ENCODE results near the gene RAD51D.

GRCh38 chr17:35088881-35089585 lies 30.6 kb downstream of the RAD51D start:
- TF ChIP-seq ZNF776 (tag by site-specific recombination; IDR thresholded peaks at IDR 0.05; ENCODE audit: borderline replicate concordance) (no peak), GLIS1 (tag by site-specific recombination; IDR thresholded peaks at IDR 0.05) (peak; percentile 63), SP2 (tag by site-specific recombination; IDR thresholded peaks at IDR 0.05) (0 out of 2 replicates have a peak, but pooled peaks have one; percentile 30), ZNF239 (tag by site-specific recombination; IDR thresholded peaks at IDR 0.05) (no peak), ZSCAN18 (tag by site-specific recombination; IDR thresholded peaks at IDR 0.05) (no peak), ZNF423 (tag by site-specific recombination; IDR thresholded peaks at IDR 0.05) (no peak), REST (tag by site-specific recombination; IDR thresholded peaks at IDR 0.05) (no peak)
- TF ChIP-seq, protein P1, sequence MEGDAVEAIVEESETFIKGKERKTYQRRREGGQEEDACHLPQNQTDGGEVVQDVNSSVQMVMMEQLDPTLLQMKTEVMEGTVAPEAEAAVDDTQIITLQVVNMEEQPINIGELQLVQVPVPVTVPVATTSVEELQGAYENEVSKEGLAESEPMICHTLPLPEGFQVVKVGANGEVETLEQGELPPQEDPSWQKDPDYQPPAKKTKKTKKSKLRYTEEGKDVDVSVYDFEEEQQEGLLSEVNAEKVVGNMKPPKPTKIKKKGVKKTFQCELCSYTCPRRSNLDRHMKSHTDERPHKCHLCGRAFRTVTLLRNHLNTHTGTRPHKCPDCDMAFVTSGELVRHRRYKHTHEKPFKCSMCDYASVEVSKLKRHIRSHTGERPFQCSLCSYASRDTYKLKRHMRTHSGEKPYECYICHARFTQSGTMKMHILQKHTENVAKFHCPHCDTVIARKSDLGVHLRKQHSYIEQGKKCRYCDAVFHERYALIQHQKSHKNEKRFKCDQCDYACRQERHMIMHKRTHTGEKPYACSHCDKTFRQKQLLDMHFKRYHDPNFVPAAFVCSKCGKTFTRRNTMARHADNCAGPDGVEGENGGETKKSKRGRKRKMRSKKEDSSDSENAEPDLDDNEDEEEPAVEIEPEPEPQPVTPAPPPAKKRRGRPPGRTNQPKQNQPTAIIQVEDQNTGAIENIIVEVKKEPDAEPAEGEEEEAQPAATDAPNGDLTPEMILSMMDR (tag by site-specific recombination; IDR thresholded peaks at IDR 0.05) = peak; percentile 71
- TF ChIP-seq, protein P2, sequence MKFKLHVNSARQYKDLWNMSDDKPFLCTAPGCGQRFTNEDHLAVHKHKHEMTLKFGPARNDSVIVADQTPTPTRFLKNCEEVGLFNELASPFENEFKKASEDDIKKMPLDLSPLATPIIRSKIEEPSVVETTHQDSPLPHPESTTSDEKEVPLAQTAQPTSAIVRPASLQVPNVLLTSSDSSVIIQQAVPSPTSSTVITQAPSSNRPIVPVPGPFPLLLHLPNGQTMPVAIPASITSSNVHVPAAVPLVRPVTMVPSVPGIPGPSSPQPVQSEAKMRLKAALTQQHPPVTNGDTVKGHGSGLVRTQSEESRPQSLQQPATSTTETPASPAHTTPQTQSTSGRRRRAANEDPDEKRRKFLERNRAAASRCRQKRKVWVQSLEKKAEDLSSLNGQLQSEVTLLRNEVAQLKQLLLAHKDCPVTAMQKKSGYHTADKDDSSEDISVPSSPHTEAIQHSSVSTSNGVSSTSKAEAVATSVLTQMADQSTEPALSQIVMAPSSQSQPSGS (tag by site-specific recombination; IDR thresholded peaks at IDR 0.05; ENCODE audit: low read depth) = no peak
